Adrenal gland (tissue), 12 donors: ENCODE results near the gene HAGH. TPM values are rescaled to one million over a fixed set of nuclear protein-coding genes. Genes with fewer than 3 reads are reported as not detected.

Experiments used
- DNase-seq, 7 donors: peaks; one replicate each; pipeline ENCODE4 v3.0.0-alpha.2; 2019 to 2020
- H3K27ac ChIP-seq, 5 donors: fragments of 200-600 bp; sonication (generic) in 4 of 5; 1 replicate in 3 of 5; 2 replicates in 2 of 5; pipeline versions ENCODE4 v1.5.1 to v1.8.0; 2016 to 2020; ENCODE audit warnings: mild to moderate bottlenecking in 1 of 5
- H3K27me3 ChIP-seq: fragments of 200-600 bp; 2 replicates; pipeline ENCODE4 v1.8.0; 2021
- H3K36me3 ChIP-seq, 2 donors: fragments of 200-600 bp; replicated peaks in 1 of 2; 1 replicate in 1 of 2; 2 replicates in 1 of 2; pipeline versions ENCODE4 v1.5.1 to v1.8.0; 2018 to 2022
- H3K4me1 ChIP-seq, 2 donors: fragments of 200-600 bp; replicated peaks in 1 of 2; 1 replicate in 1 of 2; 2 replicates in 1 of 2; pipeline versions ENCODE4 v1.5.1 to v1.8.0; 2018 to 2021
- H3K4me3 ChIP-seq, 4 donors: fragments of 200-600 bp; sonication (generic) in 3 of 4; one replicate each; pipeline ENCODE4 v1.5.1; 2016 to 2018
- H3K9me3 ChIP-seq, 3 donors: fragments of 200-600 bp; sonication (generic) in 1 of 3; replicated peaks in 1 of 3; 1 replicate in 2 of 3; 2 replicates in 1 of 3; pipeline versions ENCODE4 v1.5.1 to v1.8.0; 2016 to 2021
- CTCF ChIP-seq, 6 experiments: fragments of 450-650 bp in 4 of 6; fragments of 200-600 bp in 2 of 6; sonication (generic) in 1 of 6; IDR thresholded peaks; 1 replicate in 5 of 6; 2 replicates in 1 of 6; pipeline versions ENCODE4 v1.5.1 to v1.8.0; 2016 to 2021; ENCODE audit warnings: antibody characterized with exemption in 6 of 6, mild to moderate bottlenecking in 2 of 6, moderate library complexity in 1 of 6
- POLR2A ChIP-seq, 2 donors: fragments of 450-650 bp; IDR thresholded peaks; one replicate each; pipeline ENCODE4 v1.6.1; 2017; ENCODE audit warnings: antibody characterized with exemption in 2 of 2, mild to moderate bottlenecking in 2 of 2, moderate library complexity in 1 of 2
- WGBS, 4 donors: extraction: QIAGEN DNeasy Blood & Tissue Kit in 2 of 4; methylation state at CpG; one replicate each; pipeline versions ENCODE4 v1.1.5 to v1.1.7; 2013 to 2017; 5-methylcytosine and 5-hydroxymethylcytosine counted together
- intact Hi-C, 2 donors: fragments of 100-400 bp; cut with DNase I; formaldehyde crosslinking; loops; one replicate each; pipeline versions ENCODE4 v1.14.1 to v1.15.0; 2022 to 2023
- polyA plus RNA-seq, 3 donors: library from polyadenylated mRNA; stranded (reverse); fragments of 200-250 nt in 2 of 3; fragments of 350-450 nt in 1 of 3; fragmentation: Illumina TruSeq in 1 of 3; extraction: RNeasy Lipid Tissue Mini Kit (QIAGEN cat#74804) in 1 of 3; gene quantifications; one replicate each; pipeline ENCODE4 v1.2.3, GENCODE V29; 2013 to 2014
- total RNA-seq, 9 donors: library from RNA; depleted of rRNA in 4 of 9; stranded (reverse); fragments of >200 nt in 4 of 9; fragments of 120-200 nt in 1 of 9; fragmentation: NEBNext Ultra II Directional in 1 of 9; extraction: Animal tissue kit (Norgen Biotek cat#: 25700) in 1 of 9; gene quantifications; one replicate each; pipeline versions ENCODE4 v1.1.0 to v1.2.4, GENCODE V29; 2013 to 2023
- donor health status: healthy with polysubstance abuse.
- donor health status: Bipolar disorder and iron deficiency.
- donor health status: DM: yes; HTN: yes; CAD: no.
- donor health status: DM: no; HTN: no; CAD: no.
- donor health status: DM: no; HTN: no; CAD: no.
- donor health status: DM: yes; HTN: yes; CAD: no.

HAGH gene
- total and polyA plus RNA-seq, 12 donors = 75.3 to 318 (median 170) TPM

GRCh38 chr16:1794221-1794871 is 32.3 kb downstream of the HAGH start:
- no peaks in the 10 kb centered on the region for H3K27me3 ChIP-seq
- no peaks in the 10 kb centered on the region for H3K4me1 ChIP-seq
- H3K27ac ChIP-seq = no peak overlapping the region
- WGBS, 4 donors = 44 to 76% (median 49%) methylated on average over 5 to 18 of the region's 18 CpGs
- peak in 2 of 7 donors; percentile 17 to 26 for DNase-seq
- no peaks in the 10 kb centered on the region for H3K9me3 ChIP-seq
- peaks cover 0 to 4% of the 10 kb centered on the region in 2 donors for H3K36me3 ChIP-seq
- intact Hi-C loops = no loop called here
- no peak overlapping the region for H3K4me3 ChIP-seq
- TF ChIP-seq CTCF (IDR thresholded peaks at IDR 0.05) (no peak), POLR2A (IDR thresholded peaks at IDR 0.05) (no peak)

GRCh38 chr16:1793578-1794220 is 32.9 kb downstream of the HAGH start, which contains the start of gene IGFALS:
IGFALS (minus strand) TSS chr16:1793705; CDS start chr16:1793652, 53 bp downstream.
- Histone ChIP-seq H3K4me3 (no peak within 1 kb of the TSS), H3K27ac (no peak within 1 kb of the TSS), H3K9me3 (no peaks in the 10 kb centered on the region), H3K36me3 (peaks cover 0 to 10% of the 10 kb centered on the region in 2 donors), H3K27me3 (no peaks in the 10 kb centered on the region), H3K4me1 (no peaks in the 10 kb centered on the region)
- intact Hi-C loops = no loop called here
- no peak for DNase-seq
- TF ChIP-seq CTCF (IDR thresholded peaks at IDR 0.05) (no peak), POLR2A (IDR thresholded peaks at IDR 0.05) (no peak)
- 45 to 88% (median 50%) methylated on average over 5 to 28 of the region's 28 CpGs for WGBS, 4 donors

GRCh38 chr16:1792836-1793577 is 33.6 kb downstream of the HAGH start:
- H3K36me3 ChIP-seq = peaks cover 0 to 17% of the 10 kb centered on the region in 2 donors
- intact Hi-C loops = no loop called here
- 60 to 90% (median 88%) methylated on average over 1 to 33 of the region's 33 CpGs for WGBS, 4 donors
- H3K9me3 ChIP-seq = no peaks in the 10 kb centered on the region
- no peak for DNase-seq
- H3K27me3 ChIP-seq = no peaks in the 10 kb centered on the region
- H3K4me1 ChIP-seq = no peaks in the 10 kb centered on the region
- no peak overlapping the region for H3K4me3 ChIP-seq
- H3K27ac ChIP-seq = no peak overlapping the region
- no peak for TF ChIP-seq CTCF (IDR thresholded peaks at IDR 0.05)
- no peak for TF ChIP-seq POLR2A (IDR thresholded peaks at IDR 0.05)
